H9 (cell line): ENCODE measurements around the gene SELENOW. TPM values are rescaled to one million over a fixed set of nuclear protein-coding genes. Genes with fewer than 3 reads are reported as not detected.

Source experiments
- DNase-seq: peaks from one replicate; pipeline ENCODE4 v3.0.0-alpha.2; 2017
- H2AFZ ChIP-seq: one replicate; pipeline ENCODE4 v1.6.1; 2013; ENCODE audit warnings: mild to moderate bottlenecking, low read length, control low read depth, moderate library complexity
- H2AK5ac ChIP-seq: 2 replicates; pipeline ENCODE4 v1.6.1; 2013; ENCODE audit warnings: low read length, control low read depth, mixed read lengths; ENCODE audit not compliant: insufficient read length
- H2BK120ac ChIP-seq: one replicate; pipeline ENCODE4 v1.6.1; 2013; ENCODE audit warnings: low read depth, mild to moderate bottlenecking, low read length, control low read depth, inconsistent platforms; ENCODE audit not compliant: poor library complexity, severe bottlenecking
- H2BK12ac ChIP-seq: 2 replicates; pipeline ENCODE4 v1.6.1; 2013; ENCODE audit warnings: low read length, control low read depth, mixed read lengths, low read depth; ENCODE audit not compliant: insufficient read length
- H2BK15ac ChIP-seq: 2 replicates; pipeline ENCODE4 v1.6.1; 2013; ENCODE audit warnings: low read depth, low read length, control low read depth
- H2BK20ac ChIP-seq: one replicate; pipeline ENCODE4 v1.6.1; 2013; ENCODE audit warnings: low read depth, mild to moderate bottlenecking, low read length, control low read depth, inconsistent platforms; ENCODE audit not compliant: poor library complexity, severe bottlenecking
- H2BK5ac ChIP-seq: 2 replicates; pipeline ENCODE4 v1.6.1; 2013; ENCODE audit warnings: low read length, control low read depth, mixed read lengths; ENCODE audit not compliant: insufficient read length
- H3K14ac ChIP-seq: 2 replicates; pipeline ENCODE4 v1.6.1; 2013; ENCODE audit warnings: low read length, control low read depth; ENCODE audit not compliant: insufficient read depth
- H3K18ac ChIP-seq: 2 replicates; pipeline ENCODE4 v1.6.1; 2013; ENCODE audit warnings: low read depth, mild to moderate bottlenecking, mixed read lengths, low read length, control low read depth; ENCODE audit not compliant: insufficient read length
- H3K23ac ChIP-seq: 2 replicates; pipeline ENCODE4 v1.6.1; 2013; ENCODE audit warnings: low read length, control low read depth, mixed read lengths, low read depth; ENCODE audit not compliant: insufficient read length
- H3K23me2 ChIP-seq: 2 replicates; pipeline ENCODE4 v1.6.1; 2013; ENCODE audit warnings: low read depth, mild to moderate bottlenecking, mixed read lengths, low read length, control low read depth; ENCODE audit not compliant: insufficient read length, poor library complexity, severe bottlenecking
- H3K27ac ChIP-seq: 2 replicates; pipeline ENCODE4 v1.5.1; 2013; ENCODE audit warnings: low read length, control low read depth, mixed read lengths, low read depth; ENCODE audit not compliant: insufficient read length
- H3K27me3 ChIP-seq: 2 replicates; pipeline ENCODE4 v1.6.1; 2013; ENCODE audit warnings: low read length, control low read depth, inconsistent platforms; ENCODE audit not compliant: insufficient read depth
- H3K4ac ChIP-seq: 2 replicates; pipeline ENCODE4 v1.6.1; 2013; ENCODE audit warnings: low read depth, mild to moderate bottlenecking, control low read depth, inconsistent platforms, low read length, moderate library complexity
- H3K4me1 ChIP-seq: 2 replicates; pipeline ENCODE4 v1.6.1; 2013; ENCODE audit warnings: low read length, control low read depth, inconsistent platforms; ENCODE audit not compliant: insufficient read depth
- H3K4me2 ChIP-seq: 2 replicates; pipeline ENCODE4 v1.6.1; 2013; ENCODE audit warnings: low read length, control low read depth, mixed read lengths; ENCODE audit not compliant: insufficient read length, insufficient read depth
- H3K56ac ChIP-seq: 2 replicates; pipeline ENCODE4 v1.6.1; 2013; ENCODE audit warnings: low read depth, mild to moderate bottlenecking, mixed read lengths, low read length, control low read depth; ENCODE audit not compliant: insufficient read length
- H3K79me1 ChIP-seq: 2 replicates; pipeline ENCODE4 v1.6.1; 2013; ENCODE audit warnings: low read depth, mild to moderate bottlenecking, moderate library complexity, low read length, control low read depth, inconsistent platforms; ENCODE audit not compliant: insufficient read depth, poor library complexity, severe bottlenecking
- H3K79me2 ChIP-seq: 2 replicates; pipeline ENCODE4 v1.6.1; 2013; ENCODE audit warnings: low read length, control low read depth, inconsistent platforms; ENCODE audit not compliant: insufficient read depth
- H3K9ac ChIP-seq: 2 replicates; pipeline ENCODE4 v1.6.1; 2013; ENCODE audit warnings: low read length, control low read depth, mixed read lengths; ENCODE audit not compliant: insufficient read length; ENCODE audit errors: extremely low read depth
- H3K9me3 ChIP-seq: one replicate; pipeline ENCODE4 v1.6.1; 2013; ENCODE audit warnings: low read depth, low read length, inconsistent platforms; ENCODE audit not compliant: control insufficient read depth
- H3T11ph ChIP-seq: one replicate; pipeline ENCODE4 v1.6.1; 2013; ENCODE audit warnings: mild to moderate bottlenecking, low read length, control low read depth, inconsistent platforms
- H4K20me1 ChIP-seq: one replicate; pipeline ENCODE4 v1.6.1; 2013; ENCODE audit not compliant: control insufficient read depth, insufficient read length, insufficient read depth
- H4K5ac ChIP-seq: 2 replicates; pipeline ENCODE4 v1.6.1; 2013; ENCODE audit warnings: low read depth, mild to moderate bottlenecking, mixed read lengths, low read length, control low read depth; ENCODE audit not compliant: insufficient read length
- H4K8ac ChIP-seq: replicated peaks from 2 replicates; pipeline ENCODE4 v1.6.1; 2013; ENCODE audit warnings: low read length, control low read depth, mixed read lengths, low read depth; ENCODE audit not compliant: insufficient read length
- H4K91ac ChIP-seq: 2 replicates; pipeline ENCODE4 v1.6.1; 2013; ENCODE audit warnings: low read depth, mild to moderate bottlenecking, moderate library complexity, mixed read lengths, low read length, control low read depth; ENCODE audit not compliant: insufficient read length
- H3K27ac Mint-ChIP-seq, 3 experiments: 2 replicates in 2 of 3; 3 replicates in 1 of 3; pipeline ENCODE4 v1.8.0; 2020 to 2021; ENCODE audit warnings: mixed read lengths in 3 of 3, mild to moderate bottlenecking in 1 of 3, moderate library complexity in 1 of 3
- H3K27me3 Mint-ChIP-seq: 2 replicates; pipeline ENCODE4 v1.8.0; 2021; ENCODE audit warnings: low read depth, mild to moderate bottlenecking, moderate library complexity, mixed read lengths
- H3K36me3 Mint-ChIP-seq, 3 experiments: 2 replicates in 2 of 3; 3 replicates in 1 of 3; pipeline ENCODE4 v1.8.0; 2020 to 2021; ENCODE audit warnings: low read depth in 3 of 3, mixed read lengths in 3 of 3; ENCODE audit not compliant: insufficient read depth in 1 of 3
- H3K4me1 Mint-ChIP-seq, 2 experiments: 2 replicates each; pipeline ENCODE4 v1.8.0; 2020; ENCODE audit warnings: mixed read lengths in 2 of 2
- H3K4me3 Mint-ChIP-seq, 2 experiments: 2 replicates in 1 of 2; 3 replicates in 1 of 2; pipeline ENCODE4 v1.8.0; 2020 to 2021; ENCODE audit warnings: mild to moderate bottlenecking in 2 of 2, mixed read lengths in 2 of 2, moderate library complexity in 1 of 2
- H3K9me3 Mint-ChIP-seq, 2 experiments: 2 replicates in 1 of 2; 3 replicates in 1 of 2; pipeline ENCODE4 v1.8.0; 2020; ENCODE audit warnings: mild to moderate bottlenecking in 2 of 2, mixed read lengths in 2 of 2, moderate library complexity in 1 of 2
- CTCF ChIP-seq: fragments of 200-600 bp; sonication (generic); conservative IDR thresholded peaks from 3 replicates; pipeline ENCODE4 v1.8.0; 2021; ENCODE audit warnings: antibody characterized with exemption, mild to moderate bottlenecking
- WGBS: extraction: QIAGEN DNeasy Blood & Tissue Kit; methylation state at CpG from one replicate; pipeline ENCODE4 v1.1.7; 2013; ENCODE audit warnings: missing lambda C conversion rate, low lambda C conversion rate, mixed read lengths; ENCODE audit not compliant: insufficient read length; ENCODE audit errors: extremely low coverage; 5-methylcytosine and 5-hydroxymethylcytosine counted together
- total RNA-seq: library from RNA; stranded (reverse); gene quantifications from 2 replicates; pipeline ENCODE4 v1.2.1, GENCODE V29; 2021

The SELENOW gene
- total RNA-seq, 1 experiment from 2014 or later = 388 TPM

GRCh38 chr19:47762151-47762550 lies 16.4 kb upstream of the SELENOW start:
- H3K4me3 Mint-ChIP-seq = no peak overlapping the region

More at GRCh38 chr19:47762151-47762550, 16.4 kb upstream of the SELENOW start:
- Histone ChIP-seq H3K14ac (no peak overlapping the region), H2AFZ (no peak overlapping the region), H3K4me1 (no peaks in the 10 kb centered on the region), H4K5ac (no peak overlapping the region), H2AK5ac (no peak overlapping the region), H3K9ac (no peak overlapping the region), H3K56ac (no peak overlapping the region), H3K9me3 (no peaks in the 10 kb centered on the region), H3K79me2 (no peaks in the 10 kb centered on the region), H2BK120ac (no peak overlapping the region), H4K8ac (no peak overlapping the region), H2BK12ac (no peak overlapping the region), H3K27ac (no peak overlapping the region), H3K23ac (no peak overlapping the region), H2BK20ac (no peak overlapping the region), H3K4me2 (no peak overlapping the region), H2BK15ac (no peak overlapping the region), H2BK5ac (no peak overlapping the region), H3K18ac (no peak overlapping the region), H3K27me3 (no peaks in the 10 kb centered on the region), H4K20me1 (no peaks in the 10 kb centered on the region), H3K79me1 (no peaks in the 10 kb centered on the region), H3T11ph (no peak overlapping the region), H4K91ac (no peak overlapping the region), H3K4ac (no peak overlapping the region), H3K23me2 (no peaks in the 10 kb centered on the region)
- no peak overlapping the region for H3K27ac Mint-ChIP-seq
- peaks cover 7 to 9% of the 10 kb centered on the region in 2 experiments for H3K4me1 Mint-ChIP-seq
- DNase-seq = no peak
- H3K9me3 Mint-ChIP-seq = peaks cover 0 to 3% of the 10 kb centered on the region in 2 experiments; a peak in 1 of 5 replicates
- H3K36me3 Mint-ChIP-seq = peaks cover 19 to 25% (median 23%) of the 10 kb centered on the region in 3 experiments
- no peaks in the 10 kb centered on the region for H3K27me3 Mint-ChIP-seq
- TF ChIP-seq CTCF = no peak
- no CpG with 5 or more reads among the region's 3 CpGs for WGBS
